ENCODE measurements around the gene NAA80. TPM values are rescaled to one million over a fixed set of nuclear protein-coding genes. Genes with fewer than 3 reads are reported as not detected.
"Not testable (repeated sequence)": the region's sequence is repeated elsewhere in the genome, so short reads cannot be mapped to it uniquely, and the experiment has no call there.

NAA80 gene
- total and polyA plus RNA-seq, 8 donors = 3.1 to 107 (median 17.0) TPM

- intact Hi-C loops (cut with DNase I; ENCODE audit: low total_unique reads) = no loop called here
- TF ChIP-seq POLR2AphosphoS5 (IDR thresholded peaks at IDR 0.05) (no peak), EP300 (IDR thresholded peaks at IDR 0.05) (no peak)
- H3K4me1 ChIP-seq = peaks cover 44 to 65% (median 58%) of the 10 kb centered on the region in 4 donors
- H3K9me3 ChIP-seq = no peaks in the 10 kb centered on the region
- WGBS, 5 donors = 87 to 100% (median 93%) methylated on average over 4 of the region's 4 CpGs
- peaks cover 12 to 47% (median 40%) of the 10 kb centered on the region in 4 donors for H3K36me3 ChIP-seq
- no peaks in the 10 kb centered on the region for H3K27me3 ChIP-seq
- DNase-seq = no peak
- H3K27ac ChIP-seq = peak overlapping the region; percentile 48 to 95 (median 61)
- no peak overlapping the region for H3K4me3 ChIP-seq
These were observed 15.6 kb upstream of the NAA80 start for GRCh38 chr3:50314816-50315215.

GRCh38 chr3:50314342-50314741 lies 15.1 kb upstream of the NAA80 start:
- 33 to 67% (median 41%) methylated on average over 3 of the region's 3 CpGs for WGBS, 5 donors
- TF ChIP-seq POLR2AphosphoS5 (IDR thresholded peaks at IDR 0.05) (peak in 1 of 3 donors; percentile 29), EP300 (IDR thresholded peaks at IDR 0.05) (no peak)
- DNase-seq = peak in 1 of 2 donors; percentile 81
- intact Hi-C loops (cut with DNase I; ENCODE audit: low total_unique reads) = no loop called here
- Histone ChIP-seq H3K4me1 (peaks cover 39 to 65% (median 55%) of the 10 kb centered on the region in 4 donors), H3K27me3 (no peaks in the 10 kb centered on the region), H3K27ac (peak overlapping the region; percentile 48 to 95 (median 61)), H3K4me3 (no peak overlapping the region), H3K36me3 (peaks cover 12 to 42% (median 37%) of the 10 kb centered on the region in 4 donors), H3K9me3 (no peaks in the 10 kb centered on the region)

GRCh38 chr3:50312041-50312440 lies 12.8 kb upstream of the NAA80 start:
- H3K4me3 ChIP-seq; intact Hi-C loops (cut with DNase I; ENCODE audit: low total_unique reads); DNase-seq; H3K27me3 ChIP-seq; H3K9me3 ChIP-seq: not testable (repeated sequence)
- peak overlapping the region in 2 of 5 donors; percentile 46 for H3K27ac ChIP-seq
- WGBS, 5 donors = 85 to 95% (median 91%) methylated on average over 11 to 32 of the region's 32 CpGs; no CpG with 5 or more reads in 1 of the 5 donors
- H3K36me3 ChIP-seq = peaks cover 3 to 28% (median 20%) of the 10 kb centered on the region in 4 donors
- peaks cover 16 to 42% (median 32%) of the 10 kb centered on the region in 4 donors for H3K4me1 ChIP-seq

GRCh38 chr3:50304601-50305000 lies 5.4 kb upstream of the NAA80 start:
- Histone ChIP-seq H3K27me3 (no peaks in the 10 kb centered on the region), H3K4me1 (peaks cover 25 to 47% (median 42%) of the 10 kb centered on the region in 4 donors), H3K36me3 (peaks cover 0 to 6% (median 0%) of the 10 kb centered on the region in 4 donors), H3K27ac (no peak overlapping the region), H3K9me3 (no peaks in the 10 kb centered on the region), H3K4me3 (no peak overlapping the region)
- peak in 1 of 2 donors; percentile 5 for DNase-seq
- intact Hi-C loops (cut with DNase I; ENCODE audit: low total_unique reads) = no loop called here
- TF ChIP-seq CTCF (IDR thresholded peaks at IDR 0.05) (no peak), POLR2A (IDR thresholded peaks at IDR 0.05) (no peak), EP300 (IDR thresholded peaks at IDR 0.05) (no peak), POLR2AphosphoS5 (IDR thresholded peaks at IDR 0.05) (no peak)

GRCh38 chr3:50303013-50303815 lies 4.0 kb upstream of the NAA80 start, which contains the start of gene HYAL1:
TSS of gene HYAL1 (minus strand) at chr3:50303574. CDS start at chr3:50302956, 618 bp downstream.
- peak; percentile 78 to 86 for DNase-seq
- Histone ChIP-seq H3K9me3 (no peaks in the 10 kb centered on the region), H3K27ac (peak within 1 kb of the TSS; percentile 64 to 96 (median 85))

More at GRCh38 chr3:50303013-50303815, 4.0 kb upstream of the NAA80 start, which contains the start of gene HYAL1:
- Histone ChIP-seq H3K27me3 (no peaks in the 10 kb centered on the region), H3K4me3 (peak within 1 kb of the TSS; percentile 19 to 36 (median 27)), H3K36me3 (no peaks in the 10 kb centered on the region), H3K4me1 (peaks cover 32 to 53% (median 49%) of the 10 kb centered on the region in 4 donors)
- 35 to 53% (median 41%) methylated on average over 11 to 14 of the region's 14 CpGs for WGBS, 5 donors
- intact Hi-C loops (cut with DNase I; ENCODE audit: low total_unique reads) = no loop called here
- TF ChIP-seq POLR2AphosphoS5 (IDR thresholded peaks at IDR 0.05) (peak; percentile 28 to 52 (median 47)), CTCF (IDR thresholded peaks at IDR 0.05) (peak in 1 of 7 experiments; percentile 21), POLR2A (IDR thresholded peaks at IDR 0.05) (no peak)
